Astrocyte (in vitro differentiated cells and primary cell): ENCODE data around the gene MC2R.

Source experiments
- EZH2 ChIP-seq: IDR thresholded peaks from 2 replicates; pipeline ENCODE4 v1.6.1; 2012; ENCODE audit warnings: mild to moderate bottlenecking, low read length, inconsistent platforms; ENCODE audit not compliant: insufficient read depth
- TF ChIP-seq, protein P1 (sequence below): IDR thresholded peaks from 2 replicates; pipeline ENCODE4 v1.5.1; 2011; ENCODE audit warnings: low read depth, mild to moderate bottlenecking, inconsistent platforms, low read length, moderate library complexity; ENCODE audit not compliant: insufficient read depth

DNA sequence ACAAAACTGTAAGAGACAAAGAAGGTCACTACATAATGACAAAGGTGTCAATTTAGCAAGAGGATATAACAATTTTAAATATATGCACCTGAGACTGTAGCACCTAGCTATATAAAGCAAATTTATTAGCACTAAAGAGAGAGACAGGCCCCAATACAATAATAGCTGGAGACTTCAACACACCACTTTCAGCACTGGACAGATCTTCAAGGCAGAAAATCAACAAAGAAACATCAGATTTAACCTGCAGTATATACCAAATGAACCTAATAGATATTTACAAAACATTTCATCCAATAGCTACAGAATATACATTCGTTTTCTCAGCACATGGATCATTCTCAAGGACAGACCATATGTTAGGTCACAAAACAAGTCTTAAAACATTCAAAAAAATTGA is 14.7 kb downstream of the MC2R start:
- TF ChIP-seq, protein P1, sequence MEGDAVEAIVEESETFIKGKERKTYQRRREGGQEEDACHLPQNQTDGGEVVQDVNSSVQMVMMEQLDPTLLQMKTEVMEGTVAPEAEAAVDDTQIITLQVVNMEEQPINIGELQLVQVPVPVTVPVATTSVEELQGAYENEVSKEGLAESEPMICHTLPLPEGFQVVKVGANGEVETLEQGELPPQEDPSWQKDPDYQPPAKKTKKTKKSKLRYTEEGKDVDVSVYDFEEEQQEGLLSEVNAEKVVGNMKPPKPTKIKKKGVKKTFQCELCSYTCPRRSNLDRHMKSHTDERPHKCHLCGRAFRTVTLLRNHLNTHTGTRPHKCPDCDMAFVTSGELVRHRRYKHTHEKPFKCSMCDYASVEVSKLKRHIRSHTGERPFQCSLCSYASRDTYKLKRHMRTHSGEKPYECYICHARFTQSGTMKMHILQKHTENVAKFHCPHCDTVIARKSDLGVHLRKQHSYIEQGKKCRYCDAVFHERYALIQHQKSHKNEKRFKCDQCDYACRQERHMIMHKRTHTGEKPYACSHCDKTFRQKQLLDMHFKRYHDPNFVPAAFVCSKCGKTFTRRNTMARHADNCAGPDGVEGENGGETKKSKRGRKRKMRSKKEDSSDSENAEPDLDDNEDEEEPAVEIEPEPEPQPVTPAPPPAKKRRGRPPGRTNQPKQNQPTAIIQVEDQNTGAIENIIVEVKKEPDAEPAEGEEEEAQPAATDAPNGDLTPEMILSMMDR = no peak
- no peak for TF ChIP-seq EZH2
